ENCODE data around the gene REPS1.

The REPS1 gene

GRCh38 chr6:138987080-138987642, 892 bp downstream of the REPS1 start (continued):
- TF ChIP-seq, protein P1, sequence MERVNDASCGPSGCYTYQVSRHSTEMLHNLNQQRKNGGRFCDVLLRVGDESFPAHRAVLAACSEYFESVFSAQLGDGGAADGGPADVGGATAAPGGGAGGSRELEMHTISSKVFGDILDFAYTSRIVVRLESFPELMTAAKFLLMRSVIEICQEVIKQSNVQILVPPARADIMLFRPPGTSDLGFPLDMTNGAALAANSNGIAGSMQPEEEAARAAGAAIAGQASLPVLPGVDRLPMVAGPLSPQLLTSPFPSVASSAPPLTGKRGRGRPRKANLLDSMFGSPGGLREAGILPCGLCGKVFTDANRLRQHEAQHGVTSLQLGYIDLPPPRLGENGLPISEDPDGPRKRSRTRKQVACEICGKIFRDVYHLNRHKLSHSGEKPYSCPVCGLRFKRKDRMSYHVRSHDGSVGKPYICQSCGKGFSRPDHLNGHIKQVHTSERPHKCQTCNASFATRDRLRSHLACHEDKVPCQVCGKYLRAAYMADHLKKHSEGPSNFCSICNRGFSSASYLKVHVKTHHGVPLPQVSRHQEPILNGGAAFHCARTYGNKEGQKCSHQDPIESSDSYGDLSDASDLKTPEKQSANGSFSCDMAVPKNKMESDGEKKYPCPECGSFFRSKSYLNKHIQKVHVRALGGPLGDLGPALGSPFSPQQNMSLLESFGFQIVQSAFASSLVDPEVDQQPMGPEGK (tag by site-specific recombination; IDR thresholded peaks at IDR 0.05): 0 out of 2 replicates have a peak, but pooled peaks have one; percentile 14
- no peak for TF ChIP-seq ZNF701 (tag by site-specific recombination; IDR thresholded peaks at IDR 0.05)
- TF ChIP-seq ZNF114 (tag by site-specific recombination; IDR thresholded peaks at IDR 0.05): no peak
- no peak for TF ChIP-seq ZNF16 (tag by site-specific recombination; IDR thresholded peaks at IDR 0.05; ENCODE audit: low read depth)
- no peak for TF ChIP-seq ZNF549 (tag by site-specific recombination; IDR thresholded peaks at IDR 0.05)
- no peak for TF ChIP-seq ZNF140 (tag by site-specific recombination; IDR thresholded peaks at IDR 0.05)
- no peak for TF ChIP-seq MEIS1 (CRISPR knock-in tag; IDR thresholded peaks at IDR 0.05; ENCODE audit: borderline replicate concordance)
- TF ChIP-seq ZNF473 (tag by site-specific recombination; IDR thresholded peaks at IDR 0.05): no peak
- TF ChIP-seq ZFP3 (tag by site-specific recombination; IDR thresholded peaks at IDR 0.05; ENCODE audit: low read depth): no peak
- TF ChIP-seq BCL6B (tag by site-specific recombination; IDR thresholded peaks at IDR 0.05): no peak
- TF ChIP-seq, protein P2, sequence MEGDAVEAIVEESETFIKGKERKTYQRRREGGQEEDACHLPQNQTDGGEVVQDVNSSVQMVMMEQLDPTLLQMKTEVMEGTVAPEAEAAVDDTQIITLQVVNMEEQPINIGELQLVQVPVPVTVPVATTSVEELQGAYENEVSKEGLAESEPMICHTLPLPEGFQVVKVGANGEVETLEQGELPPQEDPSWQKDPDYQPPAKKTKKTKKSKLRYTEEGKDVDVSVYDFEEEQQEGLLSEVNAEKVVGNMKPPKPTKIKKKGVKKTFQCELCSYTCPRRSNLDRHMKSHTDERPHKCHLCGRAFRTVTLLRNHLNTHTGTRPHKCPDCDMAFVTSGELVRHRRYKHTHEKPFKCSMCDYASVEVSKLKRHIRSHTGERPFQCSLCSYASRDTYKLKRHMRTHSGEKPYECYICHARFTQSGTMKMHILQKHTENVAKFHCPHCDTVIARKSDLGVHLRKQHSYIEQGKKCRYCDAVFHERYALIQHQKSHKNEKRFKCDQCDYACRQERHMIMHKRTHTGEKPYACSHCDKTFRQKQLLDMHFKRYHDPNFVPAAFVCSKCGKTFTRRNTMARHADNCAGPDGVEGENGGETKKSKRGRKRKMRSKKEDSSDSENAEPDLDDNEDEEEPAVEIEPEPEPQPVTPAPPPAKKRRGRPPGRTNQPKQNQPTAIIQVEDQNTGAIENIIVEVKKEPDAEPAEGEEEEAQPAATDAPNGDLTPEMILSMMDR (tag by site-specific recombination; IDR thresholded peaks at IDR 0.05): no peak
- no peak for TF ChIP-seq ZNF510 (tag by site-specific recombination; IDR thresholded peaks at IDR 0.05; ENCODE audit: insufficient replicate concordance)
- TF ChIP-seq ZNF280C (tag by site-specific recombination; IDR thresholded peaks at IDR 0.05): no peak
- TF ChIP-seq ZBTB1 (tag by site-specific recombination; IDR thresholded peaks at IDR 0.05): no peak
- TF ChIP-seq TRIM28 (IDR thresholded peaks at IDR 0.05; ENCODE audit: borderline replicate concordance, low read length): no peak
- peak; percentile 45; the same call in 1 of the 2 replicates for TF ChIP-seq ZNF335 (tag by site-specific recombination; conservative IDR thresholded peaks at IDR 0.05)
- TF ChIP-seq IKZF3 (tag by site-specific recombination; IDR thresholded peaks at IDR 0.05): no peak
- no peak for TF ChIP-seq ZNF624 (tag by site-specific recombination; IDR thresholded peaks at IDR 0.05)
- no peak for TF ChIP-seq ZBTB44 (tag by site-specific recombination; IDR thresholded peaks at IDR 0.05)
- TF ChIP-seq, protein P3, sequence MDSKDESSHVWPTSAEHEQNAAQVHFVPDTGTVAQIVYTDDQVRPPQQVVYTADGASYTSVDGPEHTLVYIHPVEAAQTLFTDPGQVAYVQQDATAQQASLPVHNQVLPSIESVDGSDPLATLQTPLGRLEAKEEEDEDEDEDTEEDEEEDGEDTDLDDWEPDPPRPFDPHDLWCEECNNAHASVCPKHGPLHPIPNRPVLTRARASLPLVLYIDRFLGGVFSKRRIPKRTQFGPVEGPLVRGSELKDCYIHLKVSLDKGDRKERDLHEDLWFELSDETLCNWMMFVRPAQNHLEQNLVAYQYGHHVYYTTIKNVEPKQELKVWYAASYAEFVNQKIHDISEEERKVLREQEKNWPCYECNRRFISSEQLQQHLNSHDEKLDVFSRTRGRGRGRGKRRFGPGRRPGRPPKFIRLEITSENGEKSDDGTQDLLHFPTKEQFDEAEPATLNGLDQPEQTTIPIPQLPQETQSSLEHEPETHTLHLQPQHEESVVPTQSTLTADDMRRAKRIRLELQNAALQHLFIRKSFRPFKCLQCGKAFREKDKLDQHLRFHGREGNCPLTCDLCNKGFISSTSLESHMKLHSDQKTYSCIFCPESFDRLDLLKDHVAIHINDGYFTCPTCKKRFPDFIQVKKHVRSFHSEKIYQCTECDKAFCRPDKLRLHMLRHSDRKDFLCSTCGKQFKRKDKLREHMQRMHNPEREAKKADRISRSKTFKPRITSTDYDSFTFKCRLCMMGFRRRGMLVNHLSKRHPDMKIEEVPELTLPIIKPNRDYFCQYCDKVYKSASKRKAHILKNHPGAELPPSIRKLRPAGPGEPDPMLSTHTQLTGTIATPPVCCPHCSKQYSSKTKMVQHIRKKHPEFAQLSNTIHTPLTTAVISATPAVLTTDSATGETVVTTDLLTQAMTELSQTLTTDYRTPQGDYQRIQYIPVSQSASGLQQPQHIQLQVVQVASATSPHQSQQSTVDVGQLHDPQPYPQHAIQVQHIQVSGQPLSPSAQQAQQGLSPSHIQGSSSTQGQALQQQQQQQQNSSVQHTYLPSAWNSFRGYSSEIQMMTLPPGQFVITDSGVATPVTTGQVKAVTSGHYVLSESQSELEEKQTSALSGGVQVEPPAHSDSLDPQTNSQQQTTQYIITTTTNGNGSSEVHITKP (tag by site-specific recombination; IDR thresholded peaks at IDR 0.05): no peak
- no peak for TF ChIP-seq ZFP41 (tag by site-specific recombination; IDR thresholded peaks at IDR 0.05; ENCODE audit: borderline replicate concordance)
- no peak for TF ChIP-seq ZNF175 (tag by site-specific recombination; IDR thresholded peaks at IDR 0.05)
- no peak for TF ChIP-seq ZNF596 (tag by site-specific recombination; IDR thresholded peaks at IDR 0.05)
- TF ChIP-seq ZNF626 (tag by site-specific recombination; IDR thresholded peaks at IDR 0.05): no peak
- TF ChIP-seq ZNF121 (tag by site-specific recombination; IDR thresholded peaks at IDR 0.05): no peak

Data from HEK293 (cell line).